Spleen (tissue), 7 donors: ENCODE results near the gene DISP2.

Experiments used
- POLR2AphosphoS5 ChIP-seq, 3 donors: sonication (generic); formaldehyde crosslinking; IDR thresholded peaks; one replicate each; pipeline ENCODE4 v1.5.1; 2017; ENCODE audit warnings: antibody characterized with exemption in 3 of 3
- TF ChIP-seq, protein P1 (sequence below), 11 experiments: fragments of 200-600 bp in 7 of 11; fragments of 450-650 bp in 4 of 11; sonication (generic) in 4 of 11; IDR thresholded peaks in 8 of 11; conservative IDR thresholded peaks in 3 of 11; 1 replicate in 7 of 11; 2 replicates in 4 of 11; pipeline versions ENCODE4 v1.4.0 to v1.8.0; 2016 to 2021; ENCODE audit warnings: antibody characterized with exemption in 11 of 11, inconsistent platforms in 4 of 11, mild to moderate bottlenecking in 1 of 11
- donor health status: DM: no; HTN: no; CAD: no; lungs with moderate emphysema.
- donor health status: DM: no; HTN: no; CAD: no.
- donor health status: DM: no; HTN: no; CAD: no.

GRCh38 chr15:40345867-40346578 is 12.0 kb upstream of the DISP2 start:
- TF ChIP-seq, protein P1, sequence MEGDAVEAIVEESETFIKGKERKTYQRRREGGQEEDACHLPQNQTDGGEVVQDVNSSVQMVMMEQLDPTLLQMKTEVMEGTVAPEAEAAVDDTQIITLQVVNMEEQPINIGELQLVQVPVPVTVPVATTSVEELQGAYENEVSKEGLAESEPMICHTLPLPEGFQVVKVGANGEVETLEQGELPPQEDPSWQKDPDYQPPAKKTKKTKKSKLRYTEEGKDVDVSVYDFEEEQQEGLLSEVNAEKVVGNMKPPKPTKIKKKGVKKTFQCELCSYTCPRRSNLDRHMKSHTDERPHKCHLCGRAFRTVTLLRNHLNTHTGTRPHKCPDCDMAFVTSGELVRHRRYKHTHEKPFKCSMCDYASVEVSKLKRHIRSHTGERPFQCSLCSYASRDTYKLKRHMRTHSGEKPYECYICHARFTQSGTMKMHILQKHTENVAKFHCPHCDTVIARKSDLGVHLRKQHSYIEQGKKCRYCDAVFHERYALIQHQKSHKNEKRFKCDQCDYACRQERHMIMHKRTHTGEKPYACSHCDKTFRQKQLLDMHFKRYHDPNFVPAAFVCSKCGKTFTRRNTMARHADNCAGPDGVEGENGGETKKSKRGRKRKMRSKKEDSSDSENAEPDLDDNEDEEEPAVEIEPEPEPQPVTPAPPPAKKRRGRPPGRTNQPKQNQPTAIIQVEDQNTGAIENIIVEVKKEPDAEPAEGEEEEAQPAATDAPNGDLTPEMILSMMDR (IDR thresholded peaks at IDR 0.05 in 8 of 11, conservative IDR thresholded peaks at IDR 0.05 in 3 of 11): no peak
- TF ChIP-seq POLR2AphosphoS5 (IDR thresholded peaks at IDR 0.05): no peak
